PC-9 (cell line): ENCODE data around the gene TSPYL2. TPM values are rescaled to one million over a fixed set of nuclear protein-coding genes. Genes with fewer than 3 reads are reported as not detected.

Source experiments
- BruUV-seq: library from RNA; stranded (reverse); fragments of 400-500 nt; replicated peaks from 2 replicates; lab custom pipeline; 2021; lab: Mats Ljungman, UMichigan
- CTCF ChIA-PET: fragments of 300-600 bp; sonication (Branson Sonifier 250); formaldehyde crosslinking; loops from one replicate; lab custom pipeline; 2022; ENCODE audit warnings: antibody characterized with exemption; lab: Charles Lee
- POLR2A ChIA-PET: fragments of 300-600 bp; sonication (Branson Sonifier 250); formaldehyde crosslinking; loops from one replicate; lab custom pipeline; 2022; ENCODE audit warnings: antibody characterized with exemption; ENCODE audit not compliant: unreplicated experiment; lab: Charles Lee
- DNase-seq, 2 experiments: peaks; one replicate each; pipeline versions ENCODE4 v3.0.0 to v3.0.0-alpha.2; 2015 to 2022; ENCODE audit warnings: mixed read lengths in 1 of 2
- H2AFZ ChIP-seq: fragments of 200-600 bp; sonication (generic); 2 replicates; pipeline ENCODE4 v1.8.1; 2017; ENCODE audit warnings: antibody characterized with exemption
- H3F3A ChIP-seq: fragments of 200-600 bp; sonication (generic); 2 replicates; pipeline ENCODE4 v1.8.1; 2017; ENCODE audit warnings: antibody characterized with exemption, mild to moderate bottlenecking, low read depth; ENCODE audit not compliant: insufficient read depth
- H3K27ac ChIP-seq: fragments of 200-600 bp; sonication (generic); 2 replicates; pipeline ENCODE4 v1.6.1; 2016; ENCODE audit warnings: mixed run types
- H3K27me3 ChIP-seq: fragments of 200-600 bp; sonication (generic); 2 replicates; pipeline ENCODE4 v1.6.1; 2016; ENCODE audit warnings: low read depth, mixed run types; ENCODE audit not compliant: insufficient read depth
- H3K36me3 ChIP-seq: fragments of 200-600 bp; sonication (generic); 2 replicates; pipeline ENCODE4 v1.6.1; 2016; ENCODE audit warnings: low read depth, mixed run types
- H3K4me1 ChIP-seq: fragments of 200-600 bp; sonication (generic); replicated peaks from 2 replicates; pipeline ENCODE4 v1.6.1; 2016; ENCODE audit warnings: mixed run types; ENCODE audit not compliant: insufficient read depth
- H3K4me2 ChIP-seq: fragments of 200-600 bp; sonication (generic); 2 replicates; pipeline ENCODE4 v1.6.1; 2017; ENCODE audit warnings: mixed run types
- H3K4me3 ChIP-seq: fragments of 200-600 bp; sonication (generic); 2 replicates; pipeline ENCODE4 v1.6.1; 2016; ENCODE audit warnings: mixed run types
- H3K79me2 ChIP-seq: fragments of 200-600 bp; sonication (generic); 2 replicates; pipeline ENCODE4 v1.6.1; 2017; ENCODE audit warnings: low read depth, mixed run types
- H3K9me2 ChIP-seq: fragments of 200-600 bp; sonication (generic); 2 replicates; pipeline ENCODE4 v1.8.1; 2017; ENCODE audit warnings: mild to moderate bottlenecking; ENCODE audit not compliant: insufficient read depth
- H3K9me3 ChIP-seq: fragments of 200-600 bp; sonication (generic); 2 replicates; pipeline ENCODE4 v1.8.1; 2016; ENCODE audit warnings: low read depth; ENCODE audit not compliant: insufficient read depth
- H4K20me1 ChIP-seq: fragments of 200-600 bp; sonication (generic); 2 replicates; pipeline ENCODE4 v1.8.1; 2017; ENCODE audit not compliant: insufficient read depth
- CTCF ChIP-seq: fragments of 200-600 bp; sonication (generic); conservative IDR thresholded peaks from 2 replicates; pipeline ENCODE4 v1.6.1; 2017; ENCODE audit warnings: mixed run types, antibody characterized with exemption, mild to moderate bottlenecking, moderate library complexity
- EZH2 ChIP-seq: fragments of 200-600 bp; sonication (generic); IDR thresholded peaks from 2 replicates; pipeline ENCODE4 v1.8.0; 2017; ENCODE audit warnings: antibody characterized with exemption, low read depth
- intact Hi-C: fragments of 100-400 bp; cut with micrococcal nuclease; formaldehyde crosslinking; loops from one replicate; pipeline ENCODE4 v1.10.0; 2022; ENCODE audit not compliant: unreplicated experiment
- total RNA-seq: library from RNA; stranded (reverse); gene quantifications from 2 replicates; pipeline ENCODE4 v1.2.3, GENCODE V29; 2021

TSPYL2 gene
- total RNA-seq, 1 experiment from 2014 or later = 26.0 TPM

DNA sequence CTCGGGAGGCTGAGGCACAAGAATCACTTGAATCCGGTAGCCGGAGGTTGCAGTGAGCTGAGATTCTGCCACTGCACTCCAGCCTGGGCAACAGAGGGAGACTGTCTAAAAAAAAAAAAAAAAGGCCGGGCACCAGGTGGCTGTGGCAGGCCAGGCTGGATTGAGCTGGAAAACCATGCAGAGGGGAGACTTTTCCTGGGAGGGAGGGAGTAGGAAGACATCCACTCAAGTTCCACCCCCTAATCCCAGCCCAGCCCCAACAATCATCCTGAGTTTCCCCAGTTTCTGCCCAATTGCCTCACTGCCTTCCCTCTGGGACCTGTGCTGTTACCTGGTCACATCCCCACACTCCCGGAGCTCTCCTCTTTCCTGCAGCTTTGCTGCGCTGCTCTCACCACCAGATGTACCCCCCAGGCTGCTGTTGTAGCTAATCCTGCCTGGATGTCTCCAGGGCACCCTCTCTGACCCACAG is 9.0 kb upstream of the TSPYL2 start:
- Histone ChIP-seq H3K4me1 (no peaks in the 10 kb centered on the region), H4K20me1 (no peaks in the 10 kb centered on the region), H3K36me3 (no peaks in the 10 kb centered on the region), H3K4me2 (no peak overlapping the region), H3K27ac (no peak overlapping the region), H3F3A (no peaks in the 10 kb centered on the region), H2AFZ (no peak overlapping the region), H3K27me3 (no peaks in the 10 kb centered on the region), H3K4me3 (no peak overlapping the region), H3K9me3 (no peaks in the 10 kb centered on the region), H3K79me2 (no peaks in the 10 kb centered on the region), H3K9me2 (no peaks in the 10 kb centered on the region)
- no TSS peak for BruUV-seq
- ChIA-PET POLR2A (no interaction called here), CTCF (interaction anchor here (0.6 kb wide), 2 partner anchors 554 to 1432 kb away, joined by 3 to 5 read pairs; no protein-coding TSS in a partner anchor)
- no peak for DNase-seq
- no peak for TF ChIP-seq EZH2
- no peak for TF ChIP-seq CTCF
- intact Hi-C loops = no loop called here

DNA sequence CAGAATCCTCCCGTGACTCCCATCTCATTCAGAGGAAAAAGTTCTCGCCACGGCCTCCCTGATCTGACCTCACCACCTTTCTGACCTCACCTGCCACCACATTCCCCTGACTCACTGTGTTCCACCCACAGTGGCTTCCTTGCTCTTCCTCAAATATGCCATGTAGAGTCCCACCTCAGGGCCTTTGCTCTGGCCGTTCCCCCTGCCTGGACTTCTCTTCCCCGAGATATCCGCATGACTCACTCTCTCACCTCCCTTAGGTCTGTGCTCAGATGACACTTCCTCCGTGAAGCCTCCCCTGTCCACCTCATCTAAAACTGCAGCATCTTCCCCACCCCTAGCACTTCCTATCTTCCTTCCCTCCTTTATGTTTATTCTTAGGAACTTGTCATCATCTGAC is 7.2 kb upstream of the TSPYL2 start:
- no peak overlapping the region for H3K4me2 ChIP-seq
- ChIA-PET POLR2A (no interaction called here), CTCF (no interaction called here)
- H3K4me1 ChIP-seq = no peaks in the 10 kb centered on the region
- H3K27ac ChIP-seq = no peak overlapping the region
- intact Hi-C loops = no loop called here
- no peaks in the 10 kb centered on the region for H3F3A ChIP-seq
- no peaks in the 10 kb centered on the region for H3K36me3 ChIP-seq
- no peak for DNase-seq
- H3K9me2 ChIP-seq = no peaks in the 10 kb centered on the region
- no peaks in the 10 kb centered on the region for H3K27me3 ChIP-seq
- H3K9me3 ChIP-seq = no peaks in the 10 kb centered on the region
- TF ChIP-seq CTCF (no peak), EZH2 (no peak)
- H3K4me3 ChIP-seq = no peak overlapping the region
- no TSS peak for BruUV-seq
- H4K20me1 ChIP-seq = no peaks in the 10 kb centered on the region
- H2AFZ ChIP-seq = no peak overlapping the region
- H3K79me2 ChIP-seq = no peaks in the 10 kb centered on the region

DNA sequence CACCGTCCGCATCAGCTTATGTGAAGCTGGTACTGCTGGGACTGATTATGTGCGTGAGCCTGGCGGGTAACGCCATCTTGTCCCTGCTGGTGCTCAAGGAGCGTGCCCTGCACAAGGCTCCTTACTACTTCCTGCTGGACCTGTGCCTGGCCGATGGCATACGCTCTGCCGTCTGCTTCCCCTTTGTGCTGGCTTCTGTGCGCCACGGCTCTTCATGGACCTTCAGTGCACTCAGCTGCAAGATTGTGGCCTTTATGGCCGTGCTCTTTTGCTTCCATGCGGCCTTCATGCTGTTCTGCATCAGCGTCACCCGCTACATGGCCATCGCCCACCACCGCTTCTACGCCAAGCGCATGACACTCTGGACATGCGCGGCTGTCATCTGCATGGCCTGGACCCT is 5.5 kb upstream of the TSPYL2 start:
- no peak overlapping the region for H3K4me2 ChIP-seq
- POLR2A ChIA-PET = no interaction called here
- no peak overlapping the region for H2AFZ ChIP-seq
- BruUV-seq = no TSS peak
- H3K9me2 ChIP-seq = no peaks in the 10 kb centered on the region
- CTCF ChIA-PET = no interaction called here
- no peaks in the 10 kb centered on the region for H3K79me2 ChIP-seq
- no peaks in the 10 kb centered on the region for H3F3A ChIP-seq
- no peaks in the 10 kb centered on the region for H3K4me1 ChIP-seq
- H3K4me3 ChIP-seq = no peak overlapping the region
- intact Hi-C loops = no loop called here
- DNase-seq = no peak
- H3K9me3 ChIP-seq = no peaks in the 10 kb centered on the region
- no peaks in the 10 kb centered on the region for H3K27me3 ChIP-seq
- no peak for TF ChIP-seq CTCF
- TF ChIP-seq EZH2 = no peak
- H3K36me3 ChIP-seq = no peaks in the 10 kb centered on the region
- no peaks in the 10 kb centered on the region for H4K20me1 ChIP-seq
- H3K27ac ChIP-seq = no peak overlapping the region
